ENCODE results near the gene FOXL2NB.

DNA sequence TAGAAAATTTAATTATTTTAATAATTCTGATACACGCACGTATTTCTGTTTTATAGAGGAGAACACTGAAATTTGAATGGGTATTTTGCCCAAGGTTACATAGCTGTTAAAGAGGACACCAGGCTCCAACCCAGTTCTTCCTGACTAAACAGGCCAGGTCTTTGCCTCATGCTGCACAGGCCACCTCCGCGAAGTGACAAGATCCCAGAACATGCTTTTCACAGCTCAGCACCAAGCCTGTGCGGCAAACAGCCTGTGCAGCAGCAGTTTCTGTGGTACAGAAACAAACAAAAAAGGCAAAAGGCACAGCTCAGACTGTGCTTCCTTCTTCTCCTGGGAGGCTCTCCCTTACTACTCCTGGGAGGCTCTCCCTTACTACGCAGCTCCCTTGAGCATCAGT is 6.6 kb upstream of the FOXL2NB start:
- TF ChIP-seq, protein P1, sequence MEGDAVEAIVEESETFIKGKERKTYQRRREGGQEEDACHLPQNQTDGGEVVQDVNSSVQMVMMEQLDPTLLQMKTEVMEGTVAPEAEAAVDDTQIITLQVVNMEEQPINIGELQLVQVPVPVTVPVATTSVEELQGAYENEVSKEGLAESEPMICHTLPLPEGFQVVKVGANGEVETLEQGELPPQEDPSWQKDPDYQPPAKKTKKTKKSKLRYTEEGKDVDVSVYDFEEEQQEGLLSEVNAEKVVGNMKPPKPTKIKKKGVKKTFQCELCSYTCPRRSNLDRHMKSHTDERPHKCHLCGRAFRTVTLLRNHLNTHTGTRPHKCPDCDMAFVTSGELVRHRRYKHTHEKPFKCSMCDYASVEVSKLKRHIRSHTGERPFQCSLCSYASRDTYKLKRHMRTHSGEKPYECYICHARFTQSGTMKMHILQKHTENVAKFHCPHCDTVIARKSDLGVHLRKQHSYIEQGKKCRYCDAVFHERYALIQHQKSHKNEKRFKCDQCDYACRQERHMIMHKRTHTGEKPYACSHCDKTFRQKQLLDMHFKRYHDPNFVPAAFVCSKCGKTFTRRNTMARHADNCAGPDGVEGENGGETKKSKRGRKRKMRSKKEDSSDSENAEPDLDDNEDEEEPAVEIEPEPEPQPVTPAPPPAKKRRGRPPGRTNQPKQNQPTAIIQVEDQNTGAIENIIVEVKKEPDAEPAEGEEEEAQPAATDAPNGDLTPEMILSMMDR (IDR thresholded peaks at IDR 0.05): no peak
- TF ChIP-seq POLR2AphosphoS5 (IDR thresholded peaks at IDR 0.05): no peak

Measured in transverse colon (tissue), 4 donors.